IPS-NIHi11 (cell line): Measurements from ENCODE around the gene COL5A2.
A peak's percentile ranks its signal among the peaks of the same experiment; 100 is the strongest.

Experiments
- DNase-seq: peaks from one replicate; pipeline ENCODE4 v3.0.0; 2012; ENCODE audit warnings: mixed read lengths, low spot score

Gene COL5A2

DNA sequence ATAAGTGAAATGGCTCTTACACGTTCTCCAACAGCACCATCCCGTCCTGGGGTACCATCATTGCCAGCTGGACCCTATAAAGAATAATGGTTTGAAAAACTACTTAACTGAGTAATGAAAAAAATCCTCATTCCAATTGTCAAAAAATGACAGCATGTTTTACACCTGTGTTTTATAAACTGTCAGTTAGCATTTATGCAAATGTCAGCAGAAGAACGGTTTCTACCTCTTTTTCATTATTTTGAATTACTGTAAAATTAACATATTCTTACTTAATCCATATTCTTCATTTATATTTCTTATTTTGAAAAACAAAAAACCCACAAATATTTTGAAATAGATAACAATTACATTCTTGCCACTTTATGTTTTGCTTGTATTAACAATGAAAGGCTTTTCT lies 131.4 kb downstream of the COL5A2 start:
- DNase-seq, result no peak

DNA sequence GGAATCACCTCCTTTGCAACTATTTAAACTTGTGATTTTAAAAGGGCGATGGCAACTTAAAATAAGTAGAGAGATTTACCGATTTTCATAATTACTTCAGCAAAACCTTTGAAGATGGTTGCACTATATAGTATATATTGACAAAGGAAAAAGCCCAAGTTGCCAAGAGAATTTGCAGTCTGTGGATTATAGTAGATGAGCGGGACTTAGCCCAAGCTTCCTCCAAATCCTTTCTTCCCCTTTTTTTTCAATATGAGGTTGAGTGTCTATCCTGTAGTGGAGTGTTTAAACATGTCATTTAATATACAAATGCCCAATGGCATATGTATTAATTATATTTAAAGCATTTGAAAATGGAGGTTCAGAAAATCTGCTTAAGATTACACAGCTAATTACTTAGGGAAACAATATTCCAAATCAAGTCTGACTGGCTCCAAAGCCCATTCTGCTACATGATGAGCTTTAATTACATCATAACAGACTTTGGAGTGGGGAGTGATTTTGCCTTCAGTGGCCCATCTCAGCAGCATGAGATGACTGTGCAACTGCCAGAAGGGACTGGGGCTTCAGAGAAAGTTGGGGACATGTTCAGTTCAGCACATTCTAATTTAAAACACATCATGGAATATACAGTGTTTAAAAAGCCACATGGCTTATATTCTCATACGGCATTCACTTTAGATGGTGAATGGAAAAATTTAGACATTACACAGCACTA lies 132.2 kb downstream of the COL5A2 start:
- DNase-seq, result no peak

DNA sequence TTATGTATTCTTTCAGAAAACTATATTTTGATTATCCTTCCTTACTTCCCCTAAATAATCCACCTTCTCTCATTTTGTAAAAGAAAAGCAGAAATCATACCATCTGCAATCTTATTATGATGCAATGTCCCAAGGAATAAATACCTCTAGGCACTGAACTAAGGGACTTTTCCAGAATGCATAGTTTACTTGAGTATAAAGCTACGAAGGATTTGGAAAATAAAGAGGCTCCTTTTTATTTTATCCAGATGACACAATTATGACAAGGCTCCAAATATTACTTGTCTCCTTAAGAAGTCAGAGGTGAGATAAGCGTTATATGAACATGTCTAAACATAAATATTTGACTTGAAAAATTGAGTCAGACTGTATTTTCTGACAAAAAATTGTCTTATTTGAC lies 133.2 kb downstream of the COL5A2 start:
- no peak for DNase-seq

DNA sequence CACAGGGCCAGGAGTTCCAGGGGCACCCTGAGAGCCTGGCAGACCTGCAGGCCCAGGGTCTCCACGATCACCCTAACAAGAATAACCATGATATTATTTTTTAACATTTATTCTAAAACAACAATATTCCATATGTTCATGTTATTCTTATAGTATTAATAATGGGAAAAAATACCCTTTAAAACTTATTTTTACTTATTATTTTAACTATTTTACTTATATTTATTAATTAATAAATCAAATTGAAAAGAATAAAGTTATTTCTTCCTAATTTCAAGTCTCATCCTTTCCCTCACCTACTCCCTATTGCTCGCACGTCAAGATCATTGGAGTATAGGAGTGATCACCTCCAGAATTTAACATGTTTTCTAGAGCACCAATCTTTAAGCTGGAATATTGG lies 133.7 kb downstream of the COL5A2 start:
- DNase-seq, result no peak

DNA sequence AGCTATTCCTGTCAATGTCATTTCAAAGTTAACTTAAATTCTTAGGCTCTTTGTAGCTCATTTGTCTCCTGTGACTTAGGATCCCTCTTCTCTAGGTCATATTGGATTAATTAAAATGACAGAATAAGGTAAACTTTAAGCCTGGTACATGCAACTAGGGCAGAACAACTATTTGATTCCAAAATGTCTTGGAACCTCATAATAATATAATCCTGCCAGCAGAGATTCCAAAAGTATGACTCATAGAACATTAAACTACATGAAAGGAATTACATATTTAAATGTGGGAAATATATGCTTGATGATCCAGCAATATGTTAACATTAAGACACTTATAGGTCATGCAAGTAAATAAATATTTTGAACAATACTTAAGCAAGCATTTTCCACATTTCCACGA lies 142.0 kb downstream of the COL5A2 start:
- no peak for DNase-seq

DNA sequence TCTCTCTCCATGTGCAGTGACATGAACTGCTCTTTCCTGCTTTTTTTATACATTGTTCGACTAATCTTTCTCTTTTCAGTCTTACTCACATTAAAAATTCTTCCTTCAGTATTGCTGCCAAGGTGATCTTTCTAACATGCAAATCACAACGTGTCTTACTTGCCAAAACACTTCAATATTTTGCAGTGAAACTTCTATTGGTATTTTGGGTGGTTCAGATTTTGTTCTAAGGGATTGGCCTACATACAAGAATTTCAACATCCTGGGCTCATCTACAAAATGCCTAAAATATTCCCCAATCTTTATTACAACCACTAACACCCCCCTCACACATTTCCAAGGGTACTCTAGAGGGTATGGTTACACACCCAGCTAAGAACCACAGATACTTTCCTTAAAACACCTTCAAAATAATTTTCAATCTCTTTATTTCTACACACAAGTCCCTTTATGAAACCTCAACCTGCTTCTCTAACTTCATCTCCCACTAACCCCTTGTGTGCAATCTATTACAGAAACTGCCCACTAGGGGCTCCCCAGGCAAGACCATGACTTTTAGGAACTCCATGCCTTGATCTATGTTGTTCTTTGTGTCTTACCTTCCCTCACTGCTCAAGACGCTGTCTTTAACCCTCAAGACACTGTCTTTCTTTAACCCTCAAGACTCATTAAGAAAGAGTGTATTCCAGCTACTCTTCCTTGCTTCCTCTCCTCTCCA lies 154.5 kb downstream of the COL5A2 start:
- DNase-seq, result peak; percentile 44

DNA sequence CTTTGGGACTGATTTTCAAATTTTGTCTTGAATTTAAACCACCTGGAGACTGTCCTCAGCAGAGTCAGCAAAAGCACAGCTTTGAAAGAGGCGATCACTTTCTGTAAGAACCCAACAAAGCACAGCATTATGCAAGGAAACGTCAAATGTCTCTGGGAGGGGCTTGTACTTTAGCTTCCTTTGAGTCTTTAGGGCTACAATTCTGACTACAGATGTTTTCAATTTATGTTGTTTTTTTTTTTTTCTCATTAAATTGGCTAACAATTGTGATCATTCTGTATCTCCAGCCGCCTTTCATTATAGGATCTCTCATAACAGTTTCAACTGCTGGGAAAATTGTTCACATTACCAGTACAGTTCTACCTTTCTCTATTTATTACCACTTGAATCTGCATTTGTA lies 157.1 kb downstream of the COL5A2 start:
- no peak for DNase-seq

DNA sequence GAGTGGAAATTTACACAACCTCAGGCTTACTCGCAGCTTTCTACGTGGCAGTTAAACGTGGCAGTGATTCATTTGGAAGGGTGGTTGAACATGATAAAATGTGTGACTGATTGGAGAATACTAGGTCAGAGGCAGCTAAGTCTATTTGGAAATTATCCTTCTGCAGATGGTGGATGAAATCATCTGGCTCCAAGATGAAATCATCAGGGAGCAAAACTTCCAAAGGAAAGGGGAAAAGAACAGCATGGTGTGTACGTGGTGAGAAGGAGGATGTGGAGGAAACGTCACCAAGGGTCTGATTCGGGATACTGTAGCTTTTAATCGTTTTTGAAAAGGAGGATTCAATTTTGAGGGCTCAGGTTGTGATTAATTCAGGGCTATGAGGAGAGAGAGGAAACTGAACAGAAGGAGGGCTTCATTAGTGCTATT lies 157.5 kb downstream of the COL5A2 start:
- DNase-seq, result no peak

DNA sequence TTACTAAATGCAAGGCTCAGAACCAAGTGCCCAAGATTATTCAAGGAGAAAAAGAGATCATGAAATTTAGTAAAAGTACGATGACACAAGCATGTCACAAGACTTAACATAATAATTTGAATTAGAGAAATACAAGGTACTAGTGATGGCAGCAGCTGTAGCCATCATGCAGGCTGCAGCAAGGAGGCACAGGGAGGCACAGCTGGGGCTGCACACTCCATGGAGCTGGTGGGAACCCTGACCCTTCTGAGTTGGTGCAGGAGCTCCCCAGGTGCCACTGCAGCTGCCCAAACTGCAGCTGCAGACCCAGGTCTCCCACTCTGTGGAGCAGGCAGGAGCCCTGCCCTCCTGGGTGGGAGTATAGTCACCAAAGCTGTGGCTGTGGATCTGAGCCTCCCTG lies 159.4 kb downstream of the COL5A2 start:
- DNase-seq, result no peak

DNA sequence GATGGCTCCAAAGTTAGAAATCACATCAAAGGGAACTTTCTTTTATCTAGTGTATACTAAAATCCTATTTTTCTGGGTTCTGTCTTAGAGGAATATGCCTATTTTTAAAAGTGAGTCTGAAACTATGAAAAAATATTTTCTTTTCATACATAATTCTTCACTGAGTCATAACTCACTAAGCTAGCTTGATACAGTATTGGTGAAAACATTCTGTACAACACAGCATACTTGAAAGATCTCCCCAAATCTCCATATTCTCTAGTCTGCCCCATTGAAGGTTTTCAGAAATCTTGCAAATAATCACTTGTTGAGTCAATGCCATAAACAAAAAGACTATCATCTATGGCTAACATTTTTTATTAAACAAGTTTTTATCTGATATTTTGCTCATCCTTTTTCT lies 160.9 kb downstream of the COL5A2 start:
- DNase-seq, result no peak

DNA sequence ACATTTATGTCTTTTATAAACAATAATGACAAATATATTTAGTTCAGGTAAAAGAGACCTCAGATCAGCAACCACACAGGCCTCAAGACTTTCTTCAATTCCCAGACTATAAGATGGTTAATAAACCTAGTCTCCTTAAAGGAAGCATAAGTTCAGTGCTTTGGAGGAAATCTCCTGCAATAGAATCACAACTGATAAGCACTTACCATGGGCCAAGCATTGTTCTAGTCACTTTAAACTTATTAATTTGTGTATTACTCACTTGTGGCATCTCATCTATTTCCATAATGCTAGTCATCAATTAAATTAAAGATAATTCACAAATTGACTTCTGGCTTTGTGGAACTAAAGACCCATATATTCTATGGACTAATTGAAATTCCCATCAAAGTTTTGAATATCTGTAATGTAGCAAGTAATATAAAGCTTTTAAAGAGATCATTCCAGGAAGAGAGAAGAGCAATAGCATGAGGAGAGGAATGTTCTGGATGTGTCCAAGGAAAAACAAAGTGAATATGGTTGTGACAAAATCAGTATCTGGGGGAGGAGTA lies 163.2 kb downstream of the COL5A2 start:
- no peak for DNase-seq

DNA sequence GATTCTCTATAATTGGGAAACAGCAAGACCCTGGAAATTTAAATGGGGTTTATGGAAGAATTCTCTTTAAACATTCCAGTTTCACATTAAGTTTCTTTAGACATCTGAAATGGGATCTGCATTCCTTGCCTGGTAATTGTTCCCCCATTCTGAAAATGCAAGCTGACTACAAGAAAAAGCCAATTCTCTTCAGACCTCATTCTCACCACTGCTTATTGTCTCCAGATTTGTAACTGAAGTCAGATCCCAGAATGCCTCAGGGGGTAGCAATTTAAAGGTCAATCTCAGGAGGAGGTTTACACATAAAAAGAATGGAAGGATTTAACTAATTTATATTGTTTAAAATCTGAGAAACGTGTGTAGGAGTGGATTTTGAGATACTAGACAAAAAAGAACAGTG lies 164.2 kb downstream of the COL5A2 start:
- no peak for DNase-seq

DNA sequence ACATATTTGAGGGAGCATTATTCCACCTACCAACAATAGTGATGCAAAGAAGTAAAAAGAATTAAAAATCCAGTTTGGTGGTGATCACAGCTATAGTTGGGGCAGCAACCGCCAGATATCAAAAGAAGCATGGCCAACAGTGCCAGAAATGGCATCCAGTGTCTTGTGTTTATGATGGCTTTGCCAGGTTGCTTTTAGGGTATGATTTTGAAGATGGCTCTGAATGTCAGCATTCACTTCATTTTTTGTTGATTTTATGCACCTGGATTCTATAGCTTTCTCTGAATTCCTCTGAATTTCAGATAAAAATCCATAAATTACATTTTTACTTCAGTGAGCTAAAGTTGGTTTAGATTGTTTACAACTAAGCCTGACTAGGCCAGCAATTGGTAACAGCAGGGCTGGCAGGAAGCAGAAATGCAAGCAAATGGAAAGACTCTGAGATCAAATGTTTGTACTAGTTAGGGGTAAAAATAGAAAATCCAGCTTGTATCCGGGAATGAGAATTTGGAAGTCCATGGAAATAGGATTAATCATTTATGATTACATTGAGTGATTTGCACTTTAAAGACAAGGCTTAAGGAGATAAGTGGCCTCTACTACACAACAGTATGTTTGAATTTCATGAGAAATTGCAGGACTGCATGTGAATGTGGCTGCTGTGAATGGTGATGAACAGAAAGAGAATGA lies 165.0 kb downstream of the COL5A2 start:
- DNase-seq, result no peak

DNA sequence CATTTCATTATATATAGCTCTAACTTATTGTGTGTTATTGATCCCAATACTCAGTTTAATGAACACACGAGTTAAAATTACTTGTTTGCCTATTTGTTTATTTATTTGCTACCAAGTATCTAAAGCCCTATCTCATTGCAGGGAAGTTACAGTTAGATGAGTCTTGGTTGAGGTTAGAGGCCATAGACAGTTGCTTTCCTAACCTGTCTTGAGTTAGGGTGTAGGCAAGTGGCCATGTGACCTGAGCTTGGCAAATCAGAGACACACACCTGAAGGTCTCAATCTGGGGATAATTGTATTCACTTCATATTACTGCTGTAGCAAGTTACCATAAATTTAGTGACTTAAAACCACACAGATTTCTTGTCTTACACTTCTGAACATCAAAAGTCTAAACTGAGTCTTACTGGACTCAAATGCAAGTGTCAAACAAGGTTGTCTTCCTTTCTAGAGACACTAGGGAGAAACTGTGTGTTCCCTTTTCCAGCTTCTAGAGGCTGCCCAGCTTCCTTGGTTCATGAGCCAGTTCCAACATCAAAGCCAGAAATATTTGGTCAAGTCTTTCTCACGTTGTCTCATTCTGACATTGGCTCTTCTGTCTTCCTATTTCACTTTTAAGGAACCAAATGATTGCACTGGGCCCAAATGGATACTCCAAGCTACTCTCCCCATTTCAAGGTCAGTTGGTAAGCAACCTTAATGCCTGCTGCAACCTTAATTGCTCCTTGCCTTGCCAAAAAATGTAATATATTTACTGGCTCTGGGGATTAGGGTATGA lies 165.7 kb downstream of the COL5A2 start:
- no peak for DNase-seq

DNA sequence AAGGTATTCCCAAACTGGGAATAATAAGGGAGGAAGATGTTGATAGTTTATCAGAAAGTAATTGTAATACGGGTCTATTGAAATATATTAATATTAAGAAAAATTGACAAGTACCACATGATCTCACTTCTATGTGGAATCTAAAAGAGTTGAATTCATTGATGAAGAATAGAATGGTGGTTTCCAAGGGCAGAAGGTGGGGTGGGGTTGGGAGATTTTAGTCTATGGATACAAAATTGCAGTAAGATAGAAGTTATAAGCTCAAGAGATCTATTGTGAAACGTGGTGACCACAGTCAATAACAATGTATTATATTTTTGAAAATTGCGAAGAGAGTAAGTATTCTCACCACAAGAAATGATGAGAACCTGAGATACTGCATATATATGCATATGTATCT lies 166.5 kb downstream of the COL5A2 start:
- DNase-seq, result no peak

DNA sequence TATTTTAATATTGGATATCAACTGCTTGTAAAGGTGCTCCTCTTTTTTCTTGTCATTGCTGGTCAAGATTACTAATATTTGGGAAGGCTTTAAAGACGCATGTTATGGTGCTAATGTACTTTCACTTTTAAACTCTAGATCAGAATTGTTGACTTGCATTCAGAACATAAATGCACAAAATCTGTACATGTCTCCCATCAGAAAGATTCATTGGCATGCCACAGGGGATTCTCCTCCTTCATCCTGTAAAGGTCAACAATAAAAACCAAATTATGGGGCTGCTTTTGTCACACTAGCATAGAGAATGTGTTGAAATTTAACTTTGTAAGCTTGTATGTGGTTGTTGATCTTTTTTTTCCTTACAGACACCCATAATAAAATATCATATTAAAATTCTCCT lies 167.2 kb downstream of the COL5A2 start:
- DNase-seq, result no peak

DNA sequence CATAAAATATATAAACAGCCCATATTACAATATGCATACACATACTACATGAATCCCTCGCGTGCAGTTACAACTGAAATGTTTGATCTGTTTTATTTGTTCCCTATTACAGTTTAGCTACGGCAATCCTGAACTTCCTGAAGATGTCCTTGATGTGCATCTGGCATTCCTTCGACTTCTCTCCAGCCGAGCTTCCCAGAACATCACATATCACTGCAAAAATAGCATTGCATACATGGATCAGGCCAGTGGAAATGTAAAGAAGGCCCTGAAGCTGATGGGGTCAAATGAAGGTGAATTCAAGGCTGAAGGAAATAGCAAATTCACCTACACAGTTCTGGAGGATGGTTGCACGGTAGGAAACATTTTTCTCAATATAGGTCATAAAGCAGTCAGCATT lies 169.0 kb downstream of the COL5A2 start:
- no peak for DNase-seq

DNA sequence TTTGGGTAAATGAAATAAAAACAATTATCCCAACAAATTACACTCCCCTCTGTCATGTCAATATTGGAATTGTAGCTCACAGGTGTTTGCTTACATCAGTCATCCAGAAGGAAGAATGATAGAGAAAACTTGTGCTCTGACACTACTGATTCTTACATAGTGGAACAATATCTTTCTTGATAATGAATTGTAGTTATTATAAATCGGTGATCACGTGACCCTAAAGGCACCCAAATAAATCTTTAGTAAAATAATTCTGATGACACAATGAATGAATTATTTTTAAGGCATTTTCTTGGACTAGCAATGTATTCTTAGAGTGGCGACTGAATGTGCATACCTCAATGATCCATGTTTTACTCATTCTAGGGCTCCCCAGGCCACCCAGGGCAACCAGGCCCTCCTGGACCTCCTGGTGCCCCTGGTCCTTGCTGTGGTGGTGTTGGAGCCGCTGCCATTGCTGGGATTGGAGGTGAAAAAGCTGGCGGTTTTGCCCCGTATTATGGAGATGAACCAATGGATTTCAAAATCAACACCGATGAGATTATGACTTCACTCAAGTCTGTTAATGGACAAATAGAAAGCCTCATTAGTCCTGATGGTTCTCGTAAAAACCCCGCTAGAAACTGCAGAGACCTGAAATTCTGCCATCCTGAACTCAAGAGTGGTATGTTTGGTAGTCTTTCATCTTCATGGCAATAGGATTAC lies 170.9 kb downstream of the COL5A2 start:
- no peak for DNase-seq

DNA sequence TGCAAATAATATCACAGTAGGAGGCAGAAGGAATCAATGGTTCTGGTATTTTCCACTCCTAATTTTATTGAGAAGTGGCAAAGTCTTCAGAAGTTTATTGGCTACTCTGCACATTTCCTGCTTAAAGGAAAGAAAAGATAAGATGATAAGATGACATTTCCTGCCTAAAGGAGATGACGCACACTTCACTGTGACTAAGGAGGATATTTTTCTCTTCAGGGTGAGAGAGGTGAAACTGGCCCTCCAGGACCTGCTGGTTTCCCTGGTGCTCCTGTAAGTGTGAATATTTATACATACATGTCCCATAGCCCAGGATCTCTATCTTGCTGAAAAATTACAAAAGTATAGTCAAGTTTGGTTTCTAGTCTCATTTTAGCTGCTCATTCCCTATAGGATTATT lies 177.5 kb downstream of the COL5A2 start:
- no peak for DNase-seq

DNA sequence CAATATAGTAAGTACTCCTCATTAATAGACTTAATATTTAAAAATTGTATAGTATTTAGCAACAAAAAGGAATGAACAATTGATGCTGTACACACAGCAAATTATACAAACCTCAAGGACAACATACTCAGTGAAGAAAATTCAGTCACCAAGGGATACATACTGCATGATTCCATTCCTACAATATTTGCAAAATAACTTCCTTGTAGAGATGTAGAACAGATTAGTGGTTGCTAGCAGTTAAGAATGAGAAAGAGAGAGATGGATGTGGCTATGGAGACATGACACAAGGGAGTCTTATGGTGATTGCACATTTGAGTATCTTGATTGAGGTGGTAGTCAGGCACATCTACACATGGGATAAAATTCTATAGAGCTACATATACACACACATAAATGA lies 179.3 kb downstream of the COL5A2 start:
- no peak for DNase-seq

DNA sequence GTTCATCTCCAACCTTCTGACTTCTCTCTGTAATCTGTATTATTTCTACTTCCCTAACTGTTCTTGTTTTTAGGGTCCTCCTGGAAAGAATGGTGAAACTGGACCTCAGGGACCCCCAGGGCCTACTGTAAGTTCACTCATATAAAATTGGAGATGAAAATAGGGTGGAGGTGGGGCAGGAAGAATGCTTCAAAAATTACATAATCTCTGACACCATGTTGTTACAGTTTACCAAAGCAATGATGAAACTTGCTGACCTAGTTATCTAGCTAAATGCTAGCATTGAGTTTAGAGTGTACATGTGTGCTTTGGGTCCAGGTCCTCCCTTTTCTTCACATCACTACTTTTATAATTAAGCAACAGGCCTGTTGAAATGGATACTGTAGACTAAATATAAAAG lies 182.3 kb downstream of the COL5A2 start:
- no peak for DNase-seq

DNA sequence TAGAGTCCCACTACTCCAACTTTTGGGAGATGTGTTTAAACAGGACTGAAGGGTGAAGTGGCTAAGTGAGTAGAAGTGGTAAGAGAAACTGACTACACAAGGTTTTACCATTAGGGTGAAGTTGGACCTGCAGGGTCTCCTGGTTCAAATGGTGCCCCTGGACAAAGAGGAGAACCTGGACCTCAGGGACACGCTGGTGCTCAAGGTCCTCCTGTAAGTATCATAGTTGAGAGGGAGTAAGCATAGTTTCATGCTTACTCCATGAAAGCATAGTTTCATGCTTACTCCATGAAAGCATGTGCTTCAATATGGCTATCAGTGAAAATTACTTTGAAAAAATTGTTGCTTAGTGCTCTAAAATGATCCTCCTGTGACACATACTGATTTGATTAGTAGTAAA lies 186.3 kb downstream of the COL5A2 start:
- no peak for DNase-seq
